A204.1 (cell line): ENCODE data around the gene SNX19.
"Not testable (repeated sequence)": the region's sequence is repeated elsewhere in the genome, so short reads cannot be mapped to it uniquely, and the experiment has no call there.

Experiments
- FAIRE-seq: peaks from 2 replicates; lab custom pipeline; 2012; peaks lifted over from hg19 to GRCh38; lab: Jason Lieb, UNC

SNX19 gene, protein sequence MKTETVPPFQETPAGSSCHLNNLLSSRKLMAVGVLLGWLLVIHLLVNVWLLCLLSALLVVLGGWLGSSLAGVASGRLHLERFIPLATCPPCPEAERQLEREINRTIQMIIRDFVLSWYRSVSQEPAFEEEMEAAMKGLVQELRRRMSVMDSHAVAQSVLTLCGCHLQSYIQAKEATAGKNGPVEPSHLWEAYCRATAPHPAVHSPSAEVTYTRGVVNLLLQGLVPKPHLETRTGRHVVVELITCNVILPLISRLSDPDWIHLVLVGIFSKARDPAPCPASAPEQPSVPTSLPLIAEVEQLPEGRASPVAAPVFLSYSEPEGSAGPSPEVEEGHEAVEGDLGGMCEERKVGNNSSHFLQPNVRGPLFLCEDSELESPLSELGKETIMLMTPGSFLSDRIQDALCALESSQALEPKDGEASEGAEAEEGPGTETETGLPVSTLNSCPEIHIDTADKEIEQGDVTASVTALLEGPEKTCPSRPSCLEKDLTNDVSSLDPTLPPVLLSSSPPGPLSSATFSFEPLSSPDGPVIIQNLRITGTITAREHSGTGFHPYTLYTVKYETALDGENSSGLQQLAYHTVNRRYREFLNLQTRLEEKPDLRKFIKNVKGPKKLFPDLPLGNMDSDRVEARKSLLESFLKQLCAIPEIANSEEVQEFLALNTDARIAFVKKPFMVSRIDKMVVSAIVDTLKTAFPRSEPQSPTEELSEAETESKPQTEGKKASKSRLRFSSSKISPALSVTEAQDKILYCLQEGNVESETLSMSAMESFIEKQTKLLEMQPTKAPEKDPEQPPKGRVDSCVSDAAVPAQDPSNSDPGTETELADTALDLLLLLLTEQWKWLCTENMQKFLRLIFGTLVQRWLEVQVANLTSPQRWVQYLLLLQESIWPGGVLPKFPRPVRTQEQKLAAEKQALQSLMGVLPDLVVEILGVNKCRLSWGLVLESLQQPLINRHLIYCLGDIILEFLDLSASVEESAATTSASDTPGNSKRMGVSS

DNA sequence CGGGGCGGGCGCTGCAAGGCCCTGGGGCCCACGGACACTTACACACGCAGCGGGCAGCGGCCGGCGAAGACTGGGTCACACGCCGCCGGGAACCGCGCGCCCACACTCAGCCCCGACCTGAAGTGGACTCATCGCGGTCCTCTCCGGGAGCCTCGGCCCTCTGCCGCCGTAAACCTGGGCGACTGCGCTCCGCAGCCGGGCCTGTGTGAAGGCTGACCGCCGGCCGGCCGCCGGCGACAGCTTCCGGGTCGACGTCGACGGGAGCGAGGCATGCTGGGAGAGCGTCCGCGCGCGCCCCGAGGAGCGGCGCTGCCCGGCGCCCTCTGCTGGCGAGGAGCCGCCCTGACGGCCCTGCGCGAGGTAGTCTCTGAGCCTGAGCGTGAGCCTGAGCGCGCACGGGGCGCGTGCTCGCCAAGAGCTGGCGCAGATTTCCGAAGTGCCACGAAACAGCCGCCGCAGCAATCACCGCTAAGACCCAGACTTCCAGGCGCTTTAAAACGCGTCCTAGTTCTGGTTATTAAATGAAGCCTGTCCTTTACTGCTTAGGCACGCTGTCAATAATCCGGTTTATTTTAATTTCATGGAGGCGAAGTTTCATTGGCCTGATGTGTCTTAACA lies at the start of gene SNX19:
TSS of gene SNX19 (minus strand) at position 242 of the 618 bp plus-strand sequence. CDS start 540 bp downstream, outside the sequence.
- no peak for FAIRE-seq

DNA sequence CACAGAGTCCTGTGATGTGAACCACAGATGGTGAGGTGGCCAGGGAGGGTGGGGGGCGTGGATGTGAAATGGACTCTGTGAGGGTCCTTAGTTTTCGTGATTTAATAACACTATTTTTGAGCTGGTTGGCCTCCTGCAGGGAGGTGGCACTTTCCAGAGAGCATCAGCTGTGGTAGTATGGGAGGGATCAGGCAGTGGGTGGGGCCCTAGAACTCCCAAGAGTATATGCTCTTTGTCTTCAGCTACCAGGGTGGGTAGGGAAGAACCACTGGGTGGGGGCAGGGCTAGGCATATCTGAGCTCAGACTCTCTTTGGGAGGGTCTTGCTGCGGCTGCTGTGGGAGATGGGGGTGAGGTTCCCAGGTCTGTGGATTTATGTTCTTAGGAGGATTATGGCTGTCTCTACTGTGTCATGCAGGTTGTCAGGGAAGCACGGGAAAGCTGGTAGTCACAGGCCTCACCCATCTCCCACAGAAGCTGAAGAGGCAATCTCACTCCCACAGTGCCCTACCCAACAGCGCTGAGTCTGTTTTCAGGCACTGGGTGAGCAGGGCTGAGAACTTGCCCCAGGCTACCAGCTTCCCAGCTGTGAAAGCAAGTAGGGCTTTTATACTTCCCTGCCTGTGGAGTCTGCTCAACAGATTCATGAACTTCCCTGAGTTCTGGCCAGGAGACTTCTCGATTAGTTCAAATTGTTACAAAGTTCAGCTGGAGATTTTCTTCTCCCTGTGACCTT lies 47.9 kb upstream of the SNX19 start:
- no peak for FAIRE-seq

DNA sequence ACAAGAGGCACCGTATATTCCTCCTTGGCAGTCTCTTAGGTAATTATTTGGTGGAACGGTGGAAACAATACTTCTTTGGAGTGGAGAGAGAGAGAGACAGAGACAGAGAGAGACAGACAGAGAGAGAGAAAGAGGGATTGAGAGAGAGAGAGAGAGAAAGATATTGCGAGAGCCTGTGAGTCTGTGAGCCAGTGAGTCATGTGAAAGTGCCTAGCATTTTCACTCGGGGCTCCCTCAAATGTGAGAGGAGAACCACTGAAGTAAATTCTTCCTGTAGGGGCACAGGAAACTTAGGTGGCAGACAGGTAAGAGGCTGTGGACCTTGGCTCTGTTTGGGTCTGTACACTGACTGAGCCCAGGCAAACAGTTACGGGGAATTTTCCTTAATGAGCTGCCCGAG lies 31.6 kb upstream of the SNX19 start:
- no peak for FAIRE-seq

DNA sequence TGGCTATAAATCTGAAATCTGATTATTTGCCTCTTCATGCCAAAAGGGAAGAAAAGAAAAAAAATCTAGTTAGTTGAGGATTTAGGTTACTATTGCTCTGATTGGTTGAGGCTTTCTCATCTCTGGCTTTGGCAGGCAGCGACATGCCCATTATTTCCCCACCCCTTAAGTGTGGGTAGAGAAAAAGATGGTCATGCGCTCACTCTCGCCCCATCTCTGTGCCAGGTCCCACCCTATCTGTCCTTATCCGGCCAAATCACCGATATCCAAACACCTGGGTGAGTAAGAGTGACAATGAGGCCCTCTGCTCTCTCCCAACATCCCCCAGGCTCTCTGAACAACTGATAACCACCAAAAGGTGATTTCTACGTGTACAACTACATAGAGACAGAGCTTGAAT lies 31.2 kb upstream of the SNX19 start:
- no peak for FAIRE-seq

DNA sequence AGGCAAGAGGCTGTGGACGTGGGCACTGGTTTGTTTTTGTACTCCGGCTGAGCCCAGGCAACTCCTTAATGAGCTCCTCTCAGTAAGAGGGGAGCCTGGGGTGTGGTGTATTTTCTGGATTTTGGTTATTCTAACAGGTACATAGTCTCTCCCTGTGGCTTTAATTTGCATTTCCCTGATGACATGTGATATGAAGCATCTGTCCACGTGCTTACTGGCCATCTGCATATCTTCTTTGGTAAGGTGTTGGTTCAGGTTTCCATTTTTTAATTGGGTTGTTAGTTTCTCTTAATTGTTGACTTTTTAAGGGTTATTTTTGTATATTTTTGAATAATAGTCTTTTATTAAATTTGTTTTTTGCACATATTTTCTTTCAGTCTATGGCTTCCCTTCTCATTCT lies 30.8 kb upstream of the SNX19 start:
- FAIRE-seq, result no peak

DNA sequence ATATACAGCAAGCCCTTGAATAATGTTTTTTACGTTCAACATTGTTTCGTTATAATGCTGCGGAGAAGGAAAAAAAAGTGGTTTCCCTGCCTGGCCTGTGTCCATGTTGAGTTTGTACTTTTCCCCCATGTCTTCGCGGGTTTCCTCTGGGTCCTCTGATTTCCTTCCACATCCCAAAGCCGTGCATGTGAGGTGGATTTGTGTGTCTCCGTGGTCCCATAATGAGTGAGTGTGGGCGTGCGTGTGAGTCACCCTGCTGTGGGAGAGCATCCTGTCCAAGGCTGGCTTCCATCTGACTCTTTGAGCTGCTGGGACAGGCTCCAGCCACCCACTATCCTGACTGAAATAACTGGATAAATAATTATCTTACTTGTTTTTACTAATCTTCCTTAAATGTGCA lies 29.6 kb upstream of the SNX19 start:
- no peak for FAIRE-seq

DNA sequence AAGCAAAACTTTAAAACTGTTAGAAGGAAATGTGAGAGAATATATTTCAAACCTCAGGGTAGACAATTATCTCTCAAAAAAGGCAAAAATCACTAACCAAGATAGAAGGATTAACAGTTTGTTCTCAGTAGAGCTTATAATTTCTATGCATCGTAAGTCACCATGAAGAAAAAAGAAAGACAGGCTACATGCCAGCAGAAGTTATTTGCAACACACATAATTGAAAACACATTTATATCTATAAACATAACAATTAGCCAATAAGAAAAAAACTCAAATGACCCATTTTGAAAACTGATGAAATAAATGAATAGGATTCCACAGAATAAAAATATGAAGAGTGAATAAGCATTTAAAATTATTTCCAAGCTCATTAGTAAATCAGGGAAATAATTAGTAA lies 24.4 kb upstream of the SNX19 start:
- no peak for FAIRE-seq

DNA sequence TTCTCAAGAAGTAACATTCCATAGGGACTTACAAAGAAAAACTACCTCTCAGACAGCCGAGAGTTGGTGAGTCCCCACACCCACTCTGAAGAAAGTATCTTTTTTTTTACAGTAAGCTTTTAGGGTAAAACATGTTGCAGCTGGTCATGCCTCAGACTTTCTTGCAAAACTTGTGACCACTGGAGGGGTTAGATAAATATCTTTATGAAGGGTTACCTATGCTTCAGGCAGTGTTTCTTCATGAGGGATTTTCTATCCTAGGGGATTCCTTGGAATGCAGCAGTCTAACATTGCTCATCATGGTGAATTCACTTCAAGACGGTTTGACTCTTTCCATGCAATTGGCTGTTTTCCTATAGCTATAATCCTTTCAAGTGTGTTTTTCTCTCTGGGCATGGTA lies 20.8 kb upstream of the SNX19 start:
- FAIRE-seq, result no peak

DNA sequence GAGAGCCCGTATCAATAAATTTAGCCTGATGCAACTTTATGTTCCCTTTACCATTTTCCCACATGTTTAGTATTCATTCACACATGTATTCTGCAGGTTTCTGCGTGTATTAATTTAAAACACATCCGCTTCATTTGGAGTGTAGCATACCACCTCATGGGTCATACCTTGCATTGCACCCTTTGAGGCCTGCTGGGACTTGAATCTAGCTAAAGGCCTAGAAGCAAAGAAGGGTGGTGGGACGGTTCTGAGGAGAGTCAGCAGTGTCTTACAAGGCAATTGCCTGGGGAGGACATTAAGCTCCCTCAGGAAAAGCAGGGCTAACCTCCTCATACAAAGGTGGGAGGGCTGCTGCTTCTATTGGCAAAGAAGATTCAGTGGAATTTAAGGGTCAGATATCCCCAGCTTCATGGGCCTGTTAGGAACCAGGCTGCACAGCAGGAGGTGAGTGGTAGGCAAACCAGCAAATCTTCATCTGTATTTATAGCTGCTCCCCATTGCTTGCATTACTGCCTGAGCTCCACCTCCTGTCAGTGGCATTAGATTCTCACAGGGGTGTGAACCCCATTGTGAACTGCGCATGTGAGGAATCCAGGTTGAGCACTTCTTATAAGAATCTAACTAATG lies 15.9 kb upstream of the SNX19 start:
- no peak for FAIRE-seq

DNA sequence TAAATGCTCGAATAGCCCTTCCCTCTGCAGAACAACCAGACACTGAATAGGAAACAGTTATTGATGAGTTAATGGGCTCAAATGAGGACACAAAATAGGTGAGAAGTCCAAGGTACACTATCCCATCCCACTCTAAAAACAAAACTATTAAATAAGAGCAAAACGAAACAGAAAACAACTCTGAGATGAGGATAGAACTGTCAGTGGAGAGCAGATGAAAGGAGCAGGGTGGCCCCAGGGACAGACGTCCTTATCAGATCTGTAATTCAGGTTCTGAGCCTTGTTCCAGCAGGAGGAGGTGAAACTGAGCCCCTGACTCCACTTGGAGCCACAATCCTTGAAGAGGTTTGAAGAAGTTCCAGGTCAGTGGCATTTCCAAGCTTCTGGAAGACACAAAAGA lies 8.5 kb upstream of the SNX19 start:
- FAIRE-seq, result no peak

DNA sequence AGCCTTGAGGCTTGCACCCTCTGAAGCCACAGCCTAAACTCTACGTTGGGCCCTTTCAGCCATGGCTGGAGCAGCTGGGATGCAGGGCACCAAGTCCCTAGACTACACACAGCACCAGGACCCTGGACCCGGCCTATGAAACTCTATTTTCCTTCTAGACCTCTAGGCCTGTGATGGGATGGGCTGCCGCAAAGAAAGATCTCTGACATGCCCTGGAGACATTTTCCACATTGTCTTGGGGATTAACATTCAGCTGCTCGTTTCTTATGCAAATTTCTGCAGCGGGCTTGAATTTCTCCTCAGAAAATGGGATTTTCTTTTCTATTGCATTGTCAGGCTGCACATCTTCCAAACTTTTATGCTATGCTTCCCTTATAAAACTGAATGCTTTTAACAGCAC lies 4.3 kb upstream of the SNX19 start:
- not testable (repeated sequence) for FAIRE-seq

DNA sequence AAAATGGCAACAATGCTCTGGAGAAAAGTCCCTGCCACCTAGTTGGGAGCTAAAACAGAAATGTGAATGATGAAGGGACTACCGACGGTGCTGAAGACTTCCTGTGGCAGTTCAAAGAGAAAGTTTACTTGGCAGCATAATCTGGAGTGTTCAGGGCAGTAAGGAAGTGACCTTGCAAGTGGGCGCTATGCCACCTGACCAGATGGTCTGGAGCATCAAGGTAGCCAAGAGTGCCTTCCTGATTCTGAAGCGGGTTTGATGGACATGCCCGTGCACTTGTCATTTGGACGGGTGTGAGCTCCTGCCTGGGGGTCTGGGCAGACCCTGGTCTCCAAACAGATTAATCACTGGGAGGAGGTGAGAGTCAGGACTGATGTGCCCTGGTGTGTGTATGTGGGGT lies 1.8 kb upstream of the SNX19 start:
- FAIRE-seq, result no peak

DNA sequence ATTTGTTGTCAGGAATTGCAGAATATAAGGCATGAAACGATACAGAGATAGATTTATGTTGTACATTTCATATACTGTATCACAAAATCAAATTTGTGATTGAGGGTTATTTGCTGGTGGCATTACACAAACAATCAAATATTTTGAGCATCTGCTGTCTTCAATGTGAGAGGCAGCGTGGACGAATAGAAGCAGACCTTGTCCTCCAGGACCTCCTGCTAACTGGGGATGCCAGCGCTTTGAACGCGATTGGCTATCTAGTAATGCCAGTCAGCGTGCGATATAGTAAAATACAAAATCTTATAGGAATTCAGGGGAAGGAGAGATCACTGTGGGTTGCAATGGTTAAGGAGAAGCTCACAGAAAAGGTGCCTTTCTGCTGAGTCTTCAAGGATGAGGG lies 631 bp upstream of the SNX19 start:
- no peak for FAIRE-seq

DNA sequence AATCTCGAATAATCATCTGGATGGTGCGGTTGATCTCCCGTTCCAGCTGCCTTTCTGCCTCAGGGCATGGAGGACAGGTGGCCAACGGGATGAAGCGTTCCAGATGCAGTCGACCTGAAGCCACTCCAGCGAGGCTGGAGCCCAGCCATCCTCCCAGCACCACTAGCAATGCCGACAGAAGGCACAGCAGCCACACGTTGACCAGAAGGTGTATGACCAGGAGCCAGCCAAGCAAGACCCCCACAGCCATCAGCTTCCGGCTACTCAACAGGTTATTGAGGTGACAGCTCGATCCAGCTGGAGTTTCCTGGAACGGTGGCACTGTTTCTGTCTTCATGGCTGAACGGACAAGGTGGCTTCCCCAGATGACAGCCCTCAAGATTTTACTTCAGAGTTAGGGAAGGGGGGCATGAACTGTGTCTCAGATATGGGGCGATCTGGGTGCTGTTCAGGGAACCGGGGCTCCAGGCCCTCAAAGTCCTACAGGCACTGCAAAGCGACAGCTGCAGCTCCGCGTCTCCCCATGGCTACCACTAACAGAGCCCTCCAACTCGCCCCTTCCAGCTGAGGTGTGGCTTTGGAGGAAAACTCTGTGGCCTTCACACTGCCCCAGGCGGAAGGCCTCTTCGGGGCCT lies 559 bp downstream of the SNX19 start:
- no peak for FAIRE-seq

DNA sequence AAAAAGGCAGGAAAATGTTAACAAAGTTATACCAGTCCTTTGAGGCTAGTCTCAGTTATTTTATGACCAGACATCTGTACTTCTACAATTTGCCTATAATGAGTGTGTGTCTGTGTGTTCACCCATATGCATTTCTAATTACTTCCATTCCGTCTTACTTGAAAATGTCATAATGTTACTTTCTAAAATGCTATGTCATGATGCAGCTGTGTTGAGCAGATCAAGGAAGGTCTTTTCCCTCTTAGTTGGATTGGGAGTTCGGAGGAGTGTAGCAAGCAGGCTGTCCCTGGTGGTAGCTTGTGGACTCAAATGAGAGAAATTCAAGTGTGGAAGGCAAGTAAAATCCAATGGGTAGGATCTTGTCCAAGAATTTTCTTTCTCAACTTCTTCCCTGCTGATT lies 3.0 kb downstream of the SNX19 start:
- no peak for FAIRE-seq

DNA sequence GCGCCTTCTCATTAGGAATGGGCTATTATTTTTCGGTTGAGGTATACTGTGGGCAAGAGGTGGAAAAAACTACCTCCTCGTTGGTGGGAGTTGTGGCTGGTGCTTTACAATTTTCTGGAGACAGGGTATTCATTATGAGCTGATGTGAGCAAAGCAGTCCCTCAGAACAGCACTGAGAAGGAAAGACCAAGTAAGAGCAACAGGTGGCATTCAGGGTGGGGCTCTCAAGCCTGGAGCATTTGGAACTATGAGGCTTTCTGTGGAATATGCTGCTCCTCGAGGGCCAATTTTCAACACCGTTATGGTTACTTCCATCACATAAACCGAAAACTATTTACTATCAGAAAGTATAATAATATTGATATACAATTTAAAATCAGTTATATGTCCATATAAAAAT lies 3.7 kb downstream of the SNX19 start:
- FAIRE-seq, result no peak

DNA sequence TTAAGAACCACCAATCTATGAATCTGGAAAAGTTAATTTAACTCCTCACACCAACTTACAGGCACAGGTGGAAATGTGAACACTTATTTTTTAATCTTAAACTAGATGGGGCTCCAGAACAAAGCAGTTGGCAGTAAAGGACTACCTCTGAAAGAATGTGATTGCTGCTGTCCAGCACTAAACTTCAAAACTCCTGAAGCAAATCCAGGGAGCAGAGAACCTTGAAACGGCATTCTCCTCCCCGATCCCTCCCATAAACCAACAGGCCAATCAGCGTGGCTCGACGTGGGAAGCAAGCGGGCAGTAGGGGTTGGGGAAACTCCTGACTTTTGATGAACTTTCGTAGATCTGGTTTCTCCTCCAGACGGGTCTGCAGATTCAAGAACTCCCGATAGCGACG lies 5.0 kb downstream of the SNX19 start:
- no peak for FAIRE-seq

DNA sequence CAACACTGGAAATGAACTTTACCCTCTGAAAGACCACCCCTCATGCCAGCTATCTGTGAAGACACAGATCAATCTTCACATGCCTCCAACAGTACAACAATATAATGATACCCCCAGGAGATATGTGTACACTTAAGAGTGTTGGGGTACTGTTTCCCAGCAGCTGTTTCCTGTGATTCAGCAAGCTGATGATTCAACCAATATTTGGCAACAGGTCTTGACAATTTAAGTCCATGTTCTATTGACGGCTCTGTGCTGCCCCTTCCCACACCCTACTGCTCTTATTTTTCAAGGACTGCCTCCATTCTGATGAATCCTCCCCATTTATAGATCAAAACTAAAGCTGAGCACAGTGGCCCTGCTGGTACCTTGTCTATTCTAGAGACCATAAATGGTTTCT lies 6.6 kb downstream of the SNX19 start:
- FAIRE-seq, result no peak

DNA sequence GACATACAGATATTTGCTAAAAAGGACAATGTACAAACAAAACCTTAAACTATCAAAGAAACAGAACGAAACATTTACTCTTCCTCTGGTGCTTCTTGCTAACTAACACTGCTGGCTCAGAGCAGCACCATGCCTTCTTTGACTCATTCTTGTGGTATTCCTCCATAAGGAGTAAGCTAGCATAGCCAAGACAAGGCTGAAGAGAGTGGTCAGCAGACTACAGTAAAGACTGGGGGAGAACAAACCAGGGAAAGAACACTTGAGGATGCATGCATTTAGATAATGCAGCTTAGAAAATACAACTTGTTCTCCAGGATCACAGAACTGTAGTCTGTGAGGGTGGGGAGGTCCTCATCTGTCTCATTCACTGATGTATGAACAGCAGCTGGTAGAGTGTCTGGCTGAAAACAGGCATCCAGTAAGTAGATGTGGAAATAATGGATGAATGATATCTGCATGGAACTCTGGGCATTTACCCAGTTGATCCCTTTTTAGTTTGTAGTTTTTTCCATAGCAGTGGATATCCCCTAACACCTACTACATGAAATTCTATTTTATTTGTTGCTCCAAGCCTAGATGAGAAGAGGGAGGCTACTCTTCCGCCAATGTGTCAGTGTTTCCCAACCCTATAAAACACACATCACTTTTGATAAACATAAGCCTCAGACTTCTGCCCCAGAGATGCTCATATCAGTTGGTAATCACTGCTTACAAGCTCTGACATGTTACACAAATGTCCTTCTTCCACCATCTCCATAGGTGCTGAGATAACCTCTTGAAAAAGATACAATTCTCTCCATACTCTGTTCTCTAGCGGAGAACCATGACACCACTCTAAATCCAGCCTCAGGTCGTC lies 7.3 kb downstream of the SNX19 start:
- FAIRE-seq, result no peak

DNA sequence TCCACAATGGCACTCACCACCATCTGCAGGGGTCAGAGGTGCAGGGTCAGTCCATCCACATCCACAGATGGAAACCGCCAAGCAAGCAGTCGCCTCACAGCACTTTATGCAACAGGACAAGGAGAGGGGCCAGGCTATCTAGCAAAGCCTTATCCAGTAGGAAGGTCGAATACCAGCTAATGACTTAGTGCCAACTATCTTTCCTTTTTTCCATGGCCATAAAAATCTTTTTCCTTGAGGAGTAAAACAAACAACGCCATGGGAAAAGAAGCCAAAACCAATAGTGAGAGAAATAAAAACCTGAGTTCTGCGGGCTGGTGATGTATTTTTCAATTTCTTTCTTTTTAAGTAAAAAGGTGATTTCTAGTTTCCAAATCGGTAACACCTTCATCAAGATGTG lies 8.2 kb downstream of the SNX19 start:
- FAIRE-seq, result no peak
